Endothelial cell of umbilical vein (primary cell): ENCODE measurements around the gene AURKAIP1. TPM values are rescaled to one million over a fixed set of nuclear protein-coding genes. Genes with fewer than 3 reads are reported as not detected.

Experiments
- BruUV-seq: library from RNA; stranded (reverse); fragments of 400-500 nt; replicated peaks from 2 replicates; lab custom pipeline; 2021; lab: Mats Ljungman, UMichigan
- CTCF ChIA-PET: fragments of 300-600, 350-600 bp; sonication (Branson Sonifier 250); formaldehyde crosslinking; loops from one replicate; lab custom pipeline; 2021; ENCODE audit warnings: antibody characterized with exemption, inconsistent platforms; lab: Charles Lee
- POLR2A ChIA-PET: fragments of 300-600, 350-600 bp; sonication (Branson Sonifier 250); formaldehyde crosslinking; loops from one replicate; lab custom pipeline; 2021; ENCODE audit warnings: antibody characterized with exemption, inconsistent platforms; lab: Charles Lee
- DNase-seq: peaks from one replicate; pipeline ENCODE4 v3.0.0-alpha.2; 2011; ENCODE audit warnings: low read depth, low spot score
- FAIRE-seq: peaks from 2 replicates; lab custom pipeline; 2011; peaks lifted over from hg19 to GRCh38; lab: Jason Lieb, UNC
- H2AFZ ChIP-seq: 2 replicates; pipeline ENCODE4 v1.6.0; 2012; ENCODE audit warnings: low read depth, low read length, control low read depth, inconsistent platforms
- H3K27ac ChIP-seq: 2 replicates; pipeline ENCODE4 v1.5.1; 2011; ENCODE audit warnings: low read depth, mild to moderate bottlenecking, control low read depth, low read length, moderate library complexity; ENCODE audit not compliant: insufficient read depth
- H3K27me3 ChIP-seq, 2 experiments: 2 replicates each; pipeline versions ENCODE4 v1.6.0 to v1.6.1; 2011; ENCODE audit warnings: low read length in 2 of 2, mixed read lengths in 1 of 2; ENCODE audit not compliant: control insufficient read depth in 2 of 2, insufficient read depth in 2 of 2
- H3K36me3 ChIP-seq, 2 experiments: 2 replicates in 1 of 2; 3 replicates in 1 of 2; pipeline ENCODE4 v1.5.1; 2011; ENCODE audit warnings: low read length in 2 of 2, mild to moderate bottlenecking in 1 of 2, moderate library complexity in 1 of 2; ENCODE audit not compliant: control insufficient read depth in 2 of 2, insufficient read depth in 2 of 2; ENCODE audit errors: extremely low read depth in 1 of 2
- H3K4me1 ChIP-seq: 3 replicates; pipeline ENCODE4 v1.5.1; 2011; ENCODE audit warnings: mild to moderate bottlenecking, low read length; ENCODE audit not compliant: control insufficient read depth, insufficient read depth; ENCODE audit errors: extremely low read depth
- H3K4me2 ChIP-seq: 2 replicates; pipeline ENCODE4 v1.6.1; 2011; ENCODE audit warnings: low read length, control low read depth, mixed read lengths; ENCODE audit not compliant: insufficient read depth
- H3K4me3 ChIP-seq, 3 experiments: fragments of 200-600 bp in 1 of 3; sonication (generic), shearing (Covaris generic) in 1 of 3; replicated peaks in 1 of 3; 2 replicates each; pipeline ENCODE4 v1.5.1; 2011 to 2016; ENCODE audit warnings: control low read depth in 3 of 3, low read length in 3 of 3, mild to moderate bottlenecking in 2 of 3, inconsistent platforms in 1 of 3, low read depth in 1 of 3, moderate library complexity in 1 of 3; ENCODE audit not compliant: insufficient read depth in 1 of 3
- H3K79me2 ChIP-seq: 2 replicates; pipeline ENCODE4 v1.6.0; 2012; ENCODE audit warnings: low read length, inconsistent platforms; ENCODE audit not compliant: control insufficient read depth, insufficient read depth
- H3K9ac ChIP-seq: replicated peaks from 2 replicates; pipeline ENCODE3; 2011; ENCODE audit warnings: low read length, control low read depth; ENCODE audit not compliant: insufficient read depth; ENCODE audit errors: extremely low read depth
- H3K9me1 ChIP-seq: replicated peaks from 3 replicates; pipeline ENCODE4 v1.6.0; 2011; ENCODE audit warnings: mild to moderate bottlenecking, low read length; ENCODE audit not compliant: control insufficient read depth, insufficient read depth; ENCODE audit errors: extremely low read depth
- H3K9me3 ChIP-seq: replicated peaks from 2 replicates; pipeline ENCODE4 v1.5.1; 2012; ENCODE audit warnings: low read length, inconsistent platforms; ENCODE audit not compliant: control insufficient read depth, insufficient read depth
- H4K20me1 ChIP-seq: replicated peaks from 2 replicates; pipeline ENCODE3; 2011; ENCODE audit warnings: mild to moderate bottlenecking, low read length; ENCODE audit not compliant: control insufficient read depth, insufficient read depth; ENCODE audit errors: extremely low read depth
- CTCF ChIP-seq, 2 donors: IDR thresholded peaks; 1 replicate in 1 of 2; 2 replicates in 1 of 2; pipeline ENCODE4 v1.5.1; 2011; ENCODE audit warnings: low read length in 2 of 2, mild to moderate bottlenecking in 2 of 2, moderate library complexity in 2 of 2, control low read depth in 1 of 2, inconsistent platforms in 1 of 2, low read depth in 1 of 2; ENCODE audit not compliant: insufficient read depth in 1 of 2; ENCODE audit errors: extremely low read depth in 1 of 2
- EZH2 ChIP-seq: IDR thresholded peaks from 2 replicates; pipeline ENCODE4 v1.6.1; 2012; ENCODE audit warnings: borderline replicate concordance, low read depth, mild to moderate bottlenecking, moderate library complexity, low read length, inconsistent platforms; ENCODE audit not compliant: severe bottlenecking
- FOS ChIP-seq: IDR thresholded peaks from 2 replicates; pipeline ENCODE4 v1.6.1; 2011; ENCODE audit warnings: mild to moderate bottlenecking, low read length, moderate library complexity, borderline replicate concordance; ENCODE audit not compliant: insufficient read depth
- GATA2 ChIP-seq: IDR thresholded peaks from 2 replicates; pipeline ENCODE4 v1.7.0; 2011; ENCODE audit warnings: low read depth, mild to moderate bottlenecking, moderate library complexity, mixed read lengths, low read length; ENCODE audit not compliant: insufficient read length, insufficient read depth
- JUN ChIP-seq: IDR thresholded peaks from 2 replicates; pipeline ENCODE4 v1.6.1; 2011; ENCODE audit warnings: borderline replicate concordance, low read depth; ENCODE audit not compliant: insufficient read length, insufficient read depth
- MYC ChIP-seq: IDR thresholded peaks from one replicate; pipeline ENCODE4 v1.6.1; 2011; ENCODE audit warnings: mild to moderate bottlenecking, low read depth, low read length
- POLR2A ChIP-seq: IDR thresholded peaks from 2 replicates; pipeline ENCODE4 v1.6.1; 2012; ENCODE audit warnings: low read depth, mild to moderate bottlenecking, control low read depth, low read length
- POLR2AphosphoS5 ChIP-seq: IDR thresholded peaks from 2 replicates; pipeline ENCODE4 v1.6.1; 2012; ENCODE audit warnings: low read depth, mild to moderate bottlenecking, control low read depth, low read length, moderate library complexity; ENCODE audit not compliant: insufficient read depth
- dilution Hi-C: fragments of 300-500 bp; cut with MboI; formaldehyde crosslinking; loops from one replicate; pipeline ENCODE4 v1.15.0; 2019; ENCODE audit warnings: low sequenced_read_pairs; ENCODE audit not compliant: extremely low pct_ligation_motif_present
- intact Hi-C: fragments of 100-400 bp; cut with micrococcal nuclease; formaldehyde crosslinking; loops from one replicate; pipeline ENCODE4 v1.10.0; 2022
- polyA plus RNA-seq, 4 experiments: library from polyadenylated mRNA; depleted of rRNA in 3 of 4; stranded (reverse) in 3 of 4; unstranded in 1 of 4; fragments of >200 nt; gene quantifications; 2 replicates each; pipeline versions ENCODE4 v1.2.1 to v1.2.3, GENCODE V29; 2011 to 2012; ENCODE audit warnings: missing spikeins in 1 of 4
- total RNA-seq: library from RNA; stranded (reverse); gene quantifications from 2 replicates; pipeline ENCODE4 v1.2.3, GENCODE V29; 2021
- TF ChIP-seq, protein P1 (sequence below): IDR thresholded peaks from 2 replicates; pipeline ENCODE4 v1.6.1; 2011; ENCODE audit not compliant: insufficient read depth, insufficient read length

Gene AURKAIP1
- total and polyA plus RNA-seq, 2 donors (not counting 3 experiments of a cell fraction or from before 2014, with no cell fraction given), result 73.3 to 151 TPM

- dilution Hi-C loops (no loop called here), intact Hi-C loops (loop anchor here (1.0 kb wide), 4 partner anchors 8 to 72 kb away; partner anchors contain the start of genes ATAD3B, AURKAIP1 and MRPL20)
- Histone ChIP-seq H4K20me1 (no peaks in the 10 kb centered on the region), H2AFZ (peak within 1 kb of the TSS; percentile 89), H3K4me1 (peaks cover 22% of the 10 kb centered on the region), H3K9me1 (no peaks in the 10 kb centered on the region), H3K27me3 (no peaks in the 10 kb centered on the region), H3K9me3 (no peaks in the 10 kb centered on the region), H3K9ac (peak within 1 kb of the TSS; percentile 82), H3K79me2 (peaks cover 54% of the 10 kb centered on the region), H3K27ac (peak within 1 kb of the TSS; percentile 54), H3K4me2 (peak within 1 kb of the TSS; percentile 90), H3K36me3 (peaks cover 10 to 28% of the 10 kb centered on the region in 2 experiments), H3K4me3 (peak within 1 kb of the TSS; percentile 80 to 92 (median 90))
- DNase-seq (peak; percentile 99), FAIRE-seq (peak; percentile 98)
- TF ChIP-seq, protein P1, sequence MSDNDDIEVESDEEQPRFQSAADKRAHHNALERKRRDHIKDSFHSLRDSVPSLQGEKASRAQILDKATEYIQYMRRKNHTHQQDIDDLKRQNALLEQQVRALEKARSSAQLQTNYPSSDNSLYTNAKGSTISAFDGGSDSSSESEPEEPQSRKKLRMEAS, result no peak
- no peak for TF ChIP-seq JUN
- no peak for TF ChIP-seq FOS
- peak; percentile 63 to 78 for TF ChIP-seq CTCF (IDR thresholded peaks at IDR 0.05; ENCODE audit: extremely low read depth in 1 of 2, insufficient read depth in 1 of 2, low read depth in 1 of 2, low read length in 2 of 2)
- no peak for TF ChIP-seq EZH2
- TF ChIP-seq MYC, result no peak
- TF ChIP-seq POLR2A, result peak; percentile 58
- TF ChIP-seq GATA2, result no peak
- peak; percentile 87 for TF ChIP-seq POLR2AphosphoS5
- ChIA-PET POLR2A (interaction anchor here (0.8 to 1.5 kb wide), 2 partner anchors 8 to 24 kb away, joined by 4 to 6 read pairs; partner anchors contain the start of genes AURKAIP1 and MRPL20), CTCF (interaction anchor here (0.8 to 3.4 kb wide), 11 partner anchors 14 to 106 kb away, joined by 3 to 31 read pairs (median 4); partner anchors contain the start of gene AURKAIP1)
- BruUV-seq, result no TSS peak
Measured at GRCh38 chr1:1399187-1399871, 24.3 kb upstream of the AURKAIP1 start, which contains the start of gene CCNL2. TSS of gene CCNL2 (minus strand) at chr1:1399335. CDS start at chr1:1399306, 29 bp downstream.
